Heart left ventricle (tissue), 16 donors: ENCODE results near the gene ZSCAN5C. TPM values are rescaled to one million over a fixed set of nuclear protein-coding genes. Genes with fewer than 3 reads are reported as not detected.

Experiments
- ATAC-seq, 4 donors: fragments of 200-7000 bp; cut with Tn5 transposase; one replicate each; pipeline ENCODE4 v1.9.1; 2020 to 2022; ENCODE audit warnings: moderate library complexity in 4 of 4, mild to moderate bottlenecking in 3 of 4, moderate number of reproducible peaks in 1 of 4
- DNase-seq, 5 donors: peaks; one replicate each; pipeline ENCODE4 v3.0.0-alpha.2; 2020
- H3K27ac ChIP-seq, 12 donors: fragments of 200-600 bp; sonication (generic) in 4 of 12; one replicate each; pipeline versions ENCODE4 v1.5.0 to v1.8.0; 2016 to 2022; ENCODE audit warnings: mild to moderate bottlenecking in 2 of 12
- H3K27me3 ChIP-seq, 9 donors: fragments of 200-600 bp; sonication (generic) in 2 of 9; one replicate each; pipeline versions ENCODE4 v1.5.1 to v1.8.0; 2016 to 2022; ENCODE audit warnings: mild to moderate bottlenecking in 3 of 9
- H3K36me3 ChIP-seq, 9 donors: fragments of 200-600 bp; sonication (generic) in 2 of 9; one replicate each; pipeline versions ENCODE4 v1.5.0 to v1.8.0; 2018 to 2022; ENCODE audit warnings: mild to moderate bottlenecking in 2 of 9
- H3K4me1 ChIP-seq, 12 donors: fragments of 200-600 bp; sonication (generic) in 4 of 12; one replicate each; pipeline versions ENCODE4 v1.5.0 to v1.8.0; 2016 to 2022; ENCODE audit warnings: mild to moderate bottlenecking in 3 of 12
- H3K4me3 ChIP-seq, 12 donors: fragments of 200-600 bp; sonication (generic) in 4 of 12; one replicate each; pipeline versions ENCODE4 v1.5.0 to v1.8.0; 2017 to 2022; ENCODE audit warnings: mild to moderate bottlenecking in 9 of 12, moderate library complexity in 4 of 12
- H3K9me3 ChIP-seq, 12 donors: fragments of 200-600 bp; sonication (generic) in 4 of 12; one replicate each; pipeline versions ENCODE4 v1.5.0 to v1.8.0; 2016 to 2022; ENCODE audit warnings: mild to moderate bottlenecking in 1 of 12
- CTCF ChIP-seq, 12 donors: fragments of 200-600 bp; sonication (generic) in 4 of 12; IDR thresholded peaks; one replicate each; pipeline versions ENCODE4 v1.5.0 to v1.8.0; 2018 to 2022; ENCODE audit warnings: antibody characterized with exemption in 12 of 12, mild to moderate bottlenecking in 5 of 12
- POLR2A ChIP-seq, 2 donors: fragments of 450-650 bp; IDR thresholded peaks; one replicate each; pipeline ENCODE4 v1.6.1; 2017; ENCODE audit warnings: antibody characterized with exemption in 2 of 2, mild to moderate bottlenecking in 2 of 2, moderate library complexity in 2 of 2
- WGBS, 4 donors: extraction: QIAGEN DNeasy Blood & Tissue Kit in 2 of 4; methylation state at CpG; one replicate each; pipeline versions ENCODE4 v1.1.5 to v1.1.7; 2013 to 2018; 5-methylcytosine and 5-hydroxymethylcytosine counted together
- intact Hi-C, 10 donors: fragments of 100-400 bp; cut with DNase I; formaldehyde crosslinking; loops; one replicate each; pipeline versions ENCODE4 v1.11.1 to v1.14.2; 2022
- polyA plus RNA-seq, 2 donors: library from polyadenylated mRNA; stranded (reverse); fragments of 200-250 nt; gene quantifications; one replicate each; pipeline ENCODE4 v1.2.3, GENCODE V29; 2013
- total RNA-seq, 9 donors: library from RNA; depleted of rRNA in 2 of 9; stranded (reverse); fragments of >200 nt in 2 of 9; fragmentation: NEBNext Ultra II Directional in 3 of 9; extraction: Animal tissue kit (Norgen Biotek cat#: 25700) in 3 of 9; gene quantifications; one replicate each; pipeline versions ENCODE4 v1.1.0 to v1.2.4, GENCODE V29; 2016 to 2023
- donor health status: ischemic (EF 13 %, LVEDD 7.1; RV severe dilation, severe dysfunction).
- donor health status: healthy with polysubstance abuse.
- donor health status: DM: no; HTN: yes; CAD: no.
- donor health status: DM: no; HTN: no; CAD: no.
- donor health status: ischemic (EF 25% LVEDD 6.9; RV normal size, moderate dysfunction).
- donor health status: ischemic (EF 25% LVEDD 5.7; RV mildly dilated, moderate dysfunction).
- donor health status: healthy.
- donor health status: DM: yes; HTN: yes; CAD: no.
- donor health status: ischemic (EF 35%, LVEDD 5.7; RV mildly dilated, moderate dysfunction).
- donor health status: nonischemic (EF 11% LVEDD 7.7; RV severe dilation, severe dysfunction).
- donor health status: DM: yes; HTN: yes; CAD: no.
- donor health status: PGD.
- donor health status: ischemic (EF 29% LVEDD 5.4; RV normal size, mild dysfunction).
- donor health status: nonischemic (EF 23%, LVEDD 6.1; RV moderate dilation, normal function).

The ZSCAN5C gene
- total and polyA plus RNA-seq, 11 donors = not detected

DNA sequence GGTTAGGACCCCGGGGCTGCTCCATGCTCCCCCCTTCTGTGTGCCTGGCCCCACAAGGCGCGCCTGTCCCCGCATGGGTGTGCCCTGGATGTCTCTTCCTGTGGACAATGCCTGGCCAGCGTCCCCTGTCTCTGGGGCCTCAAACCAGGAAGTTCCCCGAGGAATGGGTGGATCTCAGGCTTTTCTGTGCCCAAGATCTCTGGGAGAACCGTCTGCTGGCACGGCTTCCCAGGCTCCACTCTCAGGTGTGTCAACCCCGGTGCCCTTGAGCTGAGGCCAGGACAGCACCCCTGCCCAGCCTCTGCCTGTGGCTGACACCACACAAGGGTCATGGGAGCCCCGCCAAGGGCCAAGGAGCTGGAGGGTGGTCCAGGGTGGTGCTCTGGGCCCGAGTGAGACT is 45.3 kb upstream of the ZSCAN5C start:
- Histone ChIP-seq H3K4me3 (no peak overlapping the region), H3K27me3 (no peaks in the 10 kb centered on the region), H3K4me1 (peaks cover 0 to 20% (median 7%) of the 10 kb centered on the region in 12 donors), H3K9me3 (no peaks in the 10 kb centered on the region), H3K27ac (peak overlapping the region in 11 of 12 donors; percentile 56 to 86 (median 76)), H3K36me3 (peaks cover 0 to 47% (median 33%) of the 10 kb centered on the region in 9 donors)
- DNase-seq (peak in 4 of 5 donors; percentile 43 to 71 (median 50)), ATAC-seq (peak; percentile 47 to 88 (median 54))
- WGBS, 4 donors = 59 to 71% (median 67%) methylated on average over 9 to 11 of the region's 11 CpGs
- TF ChIP-seq POLR2A (IDR thresholded peaks at IDR 0.05) (no peak), CTCF (IDR thresholded peaks at IDR 0.05) (no peak)
- intact Hi-C loops = loop anchor here in 4 of 10 donors (1.0 to 10.0 kb wide), 4 partner anchors 14 to 74 kb away; no protein-coding TSS in a partner anchor

DNA sequence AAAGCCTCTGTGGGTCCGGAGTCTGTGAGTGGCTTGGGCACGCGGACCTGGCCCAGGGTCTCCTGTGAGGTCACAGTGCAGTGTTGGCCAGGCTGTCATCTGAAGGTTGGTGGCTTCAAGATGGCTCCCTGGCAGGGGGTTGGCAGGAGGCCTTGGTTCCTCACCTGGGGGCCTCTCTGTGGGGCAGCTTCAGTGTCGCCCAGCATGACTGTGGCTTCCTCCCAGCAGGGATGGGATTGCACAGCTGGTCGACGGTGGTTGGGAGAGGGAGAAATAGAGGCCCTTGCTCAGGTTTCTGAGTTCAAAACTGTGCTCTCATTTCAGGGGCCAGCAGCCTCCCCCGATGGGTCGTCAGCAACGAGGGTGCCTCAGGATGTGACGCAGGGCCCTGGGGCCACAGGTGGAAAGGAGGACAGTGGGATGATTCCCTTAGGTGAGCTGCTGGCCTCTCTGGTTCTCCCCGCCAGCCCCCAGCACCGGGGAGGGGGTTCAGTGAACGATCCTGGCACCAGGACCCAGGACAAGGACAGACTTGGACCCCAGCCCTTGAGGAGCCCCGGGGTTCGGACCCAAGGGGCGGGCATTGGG is 43.8 kb upstream of the ZSCAN5C start:
- Histone ChIP-seq H3K4me3 (no peak overlapping the region), H3K36me3 (peaks cover 0 to 47% (median 33%) of the 10 kb centered on the region in 9 donors), H3K4me1 (peaks cover 0 to 17% (median 5%) of the 10 kb centered on the region in 12 donors), H3K27ac (no peak overlapping the region), H3K27me3 (no peaks in the 10 kb centered on the region), H3K9me3 (no peaks in the 10 kb centered on the region)
- ATAC-seq (no peak), DNase-seq (no peak)
- intact Hi-C loops = loop anchor here in 3 of 10 donors (5.0 to 10.0 kb wide), 2 partner anchors 73 to 76 kb away; no protein-coding TSS in a partner anchor
- WGBS, 4 donors = 95 to 97% (median 95%) methylated on average over 16 of the region's 16 CpGs
- TF ChIP-seq CTCF (IDR thresholded peaks at IDR 0.05) = no peak
- no peak for TF ChIP-seq POLR2A (IDR thresholded peaks at IDR 0.05)

DNA sequence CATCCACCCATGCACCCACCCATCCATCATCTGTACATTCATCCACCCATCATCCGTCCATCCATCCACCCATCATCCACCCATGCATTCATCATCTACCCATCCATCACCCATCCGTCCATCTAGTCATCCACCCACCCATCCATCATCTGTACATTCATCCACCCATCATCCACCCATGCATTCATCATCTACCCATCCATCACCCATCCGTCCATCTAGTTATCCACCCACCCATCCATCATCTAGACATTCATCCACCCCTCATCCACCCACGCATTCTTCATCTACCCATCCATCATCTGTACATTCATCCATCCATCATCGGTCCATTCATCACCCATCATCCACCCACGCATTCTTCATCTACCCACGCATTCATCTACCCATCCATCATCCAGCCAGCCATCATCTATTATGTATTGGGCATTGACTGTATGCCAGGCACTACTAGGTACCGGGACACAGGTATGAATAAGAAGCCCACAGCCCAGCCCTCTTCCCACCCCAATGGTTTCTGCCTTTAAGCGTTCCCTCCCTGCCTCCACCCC is 43.0 kb upstream of the ZSCAN5C start:
- ATAC-seq = no peak
- no peak for DNase-seq
- peaks cover 0 to 14% (median 5%) of the 10 kb centered on the region in 12 donors for H3K4me1 ChIP-seq
- H3K9me3 ChIP-seq = no peaks in the 10 kb centered on the region
- no peaks in the 10 kb centered on the region for H3K27me3 ChIP-seq
- intact Hi-C loops = loop anchor here in 3 of 10 donors (5.0 to 10.0 kb wide), 2 partner anchors 74 to 77 kb away; no protein-coding TSS in a partner anchor
- no peak overlapping the region for H3K4me3 ChIP-seq
- H3K27ac ChIP-seq = no peak overlapping the region
- H3K36me3 ChIP-seq = peaks cover 0 to 47% (median 33%) of the 10 kb centered on the region in 9 donors
- 94 to 97% (median 96%) methylated on average over 9 of the region's 9 CpGs for WGBS, 4 donors
- TF ChIP-seq CTCF (IDR thresholded peaks at IDR 0.05) (no peak), POLR2A (IDR thresholded peaks at IDR 0.05) (no peak)

DNA sequence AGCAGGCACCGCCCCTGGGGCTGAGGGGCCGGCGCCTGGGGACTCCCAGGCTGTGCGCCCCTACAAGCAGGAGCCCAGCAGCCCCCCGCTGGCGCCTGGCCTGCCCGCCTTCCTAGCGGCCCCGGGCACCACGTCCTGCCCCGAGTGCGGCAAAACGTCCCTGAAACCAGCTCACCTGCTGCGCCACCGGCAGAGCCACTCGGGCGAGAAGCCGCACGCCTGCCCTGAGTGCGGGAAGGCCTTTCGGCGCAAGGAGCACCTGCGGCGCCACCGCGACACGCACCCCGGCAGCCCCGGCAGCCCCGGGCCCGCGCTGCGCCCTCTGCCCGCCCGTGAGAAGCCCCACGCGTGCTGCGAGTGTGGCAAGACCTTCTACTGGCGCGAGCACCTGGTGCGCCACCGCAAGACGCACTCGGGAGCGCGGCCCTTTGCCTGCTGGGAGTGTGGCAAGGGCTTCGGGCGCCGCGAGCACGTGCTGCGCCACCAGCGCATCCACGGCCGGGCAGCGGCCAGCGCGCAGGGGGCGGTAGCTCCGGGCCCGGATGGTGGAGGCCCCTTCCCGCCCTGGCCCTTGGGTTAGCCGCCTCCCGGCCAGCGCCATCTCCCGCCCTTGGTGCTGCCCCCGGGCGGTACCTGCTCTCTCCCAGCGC is 42.3 kb upstream of the ZSCAN5C start:
- ATAC-seq (no peak), DNase-seq (no peak)
- H3K27ac ChIP-seq = no peak overlapping the region
- H3K36me3 ChIP-seq = peaks cover 0 to 47% (median 31%) of the 10 kb centered on the region in 9 donors
- H3K4me3 ChIP-seq = no peak overlapping the region
- TF ChIP-seq CTCF (IDR thresholded peaks at IDR 0.05) (no peak), POLR2A (IDR thresholded peaks at IDR 0.05) (no peak)
- intact Hi-C loops = loop anchor here in 3 of 10 donors (5.0 to 10.0 kb wide), 2 partner anchors 75 to 77 kb away; no protein-coding TSS in a partner anchor
- no peaks in the 10 kb centered on the region for H3K9me3 ChIP-seq
- H3K27me3 ChIP-seq = no peaks in the 10 kb centered on the region
- WGBS, 4 donors = 97 to 98% (median 97%) methylated on average over 45 to 69 of the region's 69 CpGs
- H3K4me1 ChIP-seq = peaks cover 0 to 13% (median 5%) of the 10 kb centered on the region in 12 donors
